ENCODE results near the gene PWP2.
"Not testable (repeated sequence)": the region's sequence is repeated elsewhere in the genome, so short reads cannot be mapped to it uniquely, and the experiment has no call there.

The PWP2 gene

DNA sequence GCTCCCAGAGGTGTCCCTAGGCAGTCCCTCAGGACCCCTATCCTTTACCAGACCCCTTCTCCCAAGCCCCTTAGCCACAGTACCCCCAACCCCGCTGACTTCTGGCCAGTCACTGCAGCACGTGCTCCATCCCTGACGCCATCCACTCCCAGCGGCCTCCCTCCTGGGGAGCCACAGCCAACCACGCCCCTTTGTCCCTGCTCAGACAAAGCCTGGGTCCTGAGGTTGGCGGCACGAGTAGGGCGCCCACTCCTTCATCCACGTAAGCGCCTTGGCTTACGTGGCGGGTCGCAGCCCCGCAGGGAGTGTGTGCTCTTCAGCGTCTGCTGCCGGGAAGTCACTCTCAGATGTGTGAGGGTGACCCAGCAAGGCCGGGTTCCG lies 33.3 kb downstream of the PWP2 start:
- not testable (repeated sequence) for H3K27me3 Mint-ChIP-seq, H3K4me3 Mint-ChIP-seq, H3K27ac Mint-ChIP-seq, H3K4me1 Mint-ChIP-seq, H3K36me3 Mint-ChIP-seq, H3K9me3 Mint-ChIP-seq, ATAC-seq

DNA sequence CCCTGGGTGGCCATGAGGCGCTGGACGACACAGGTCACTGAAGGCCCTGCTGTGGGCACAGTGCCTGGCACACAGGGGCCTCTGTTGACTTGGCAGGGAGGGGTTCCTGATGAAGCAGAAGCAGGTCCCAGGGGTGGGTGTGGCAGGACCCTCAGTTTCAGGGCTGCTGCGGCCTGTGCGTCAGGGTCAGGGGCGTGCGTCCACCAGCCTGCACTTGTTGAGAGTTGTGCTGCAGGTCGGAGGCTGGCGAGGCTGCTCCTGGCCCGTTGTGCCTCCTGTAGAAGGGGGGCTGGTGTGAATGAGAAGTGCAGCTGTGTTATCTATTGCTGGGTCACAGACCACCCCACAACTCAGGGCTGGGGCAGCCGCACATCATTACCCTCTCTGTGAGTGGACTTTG lies 35.3 kb downstream of the PWP2 start:
- ATAC-seq, H3K4me1 Mint-ChIP-seq, H3K36me3 Mint-ChIP-seq, H3K27ac Mint-ChIP-seq, H3K4me3 Mint-ChIP-seq, H3K27me3 Mint-ChIP-seq, H3K9me3 Mint-ChIP-seq: not testable (repeated sequence)

DNA sequence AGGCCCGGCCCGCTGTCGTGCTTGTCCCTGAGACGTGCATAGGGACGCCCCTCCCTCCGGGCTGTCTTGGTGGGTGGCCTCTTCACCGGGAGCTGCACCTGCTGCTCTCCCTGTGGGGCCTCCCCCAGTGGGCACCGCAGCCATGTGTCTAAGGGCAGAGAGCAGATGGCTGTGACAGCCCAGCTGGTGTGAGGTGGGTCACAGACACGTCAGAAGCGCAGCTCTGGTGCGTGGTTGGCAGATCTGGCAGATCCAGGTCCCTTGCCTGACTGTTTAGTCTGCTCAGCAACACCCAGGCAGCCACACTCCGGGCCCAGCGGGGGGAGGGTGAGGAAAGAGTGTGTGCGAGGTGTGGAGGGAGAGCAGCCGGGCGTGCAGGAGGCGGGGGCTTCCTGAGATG lies 36.2 kb downstream of the PWP2 start:
- not testable (repeated sequence) for H3K27ac Mint-ChIP-seq, H3K27me3 Mint-ChIP-seq, H3K4me1 Mint-ChIP-seq, H3K4me3 Mint-ChIP-seq, H3K36me3 Mint-ChIP-seq, H3K9me3 Mint-ChIP-seq
- peak; percentile 79 for ATAC-seq

DNA sequence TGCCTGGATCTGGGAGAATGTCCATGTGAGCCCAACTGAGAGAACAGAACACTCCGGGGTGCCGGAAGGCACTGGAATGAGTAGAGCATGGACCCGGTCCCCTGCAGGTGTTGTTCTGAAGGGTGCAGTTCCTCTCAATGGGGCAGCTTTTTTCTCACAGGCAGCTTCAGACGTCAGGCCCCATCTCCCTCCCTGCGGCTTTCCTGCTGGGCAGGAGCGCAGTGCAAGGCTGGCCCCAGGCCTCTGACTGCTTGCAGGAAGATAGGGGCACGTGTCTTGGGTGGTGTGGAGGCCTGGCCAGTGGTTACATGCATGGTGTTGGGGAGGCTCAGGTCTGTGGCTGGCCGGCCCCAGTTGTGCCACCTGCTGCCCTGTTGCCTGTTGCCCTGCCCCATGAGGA lies 36.8 kb downstream of the PWP2 start:
- not testable (repeated sequence) for H3K27ac Mint-ChIP-seq, H3K27me3 Mint-ChIP-seq, H3K9me3 Mint-ChIP-seq, H3K4me3 Mint-ChIP-seq, H3K36me3 Mint-ChIP-seq, H3K4me1 Mint-ChIP-seq
- peak; percentile 52 for ATAC-seq

DNA sequence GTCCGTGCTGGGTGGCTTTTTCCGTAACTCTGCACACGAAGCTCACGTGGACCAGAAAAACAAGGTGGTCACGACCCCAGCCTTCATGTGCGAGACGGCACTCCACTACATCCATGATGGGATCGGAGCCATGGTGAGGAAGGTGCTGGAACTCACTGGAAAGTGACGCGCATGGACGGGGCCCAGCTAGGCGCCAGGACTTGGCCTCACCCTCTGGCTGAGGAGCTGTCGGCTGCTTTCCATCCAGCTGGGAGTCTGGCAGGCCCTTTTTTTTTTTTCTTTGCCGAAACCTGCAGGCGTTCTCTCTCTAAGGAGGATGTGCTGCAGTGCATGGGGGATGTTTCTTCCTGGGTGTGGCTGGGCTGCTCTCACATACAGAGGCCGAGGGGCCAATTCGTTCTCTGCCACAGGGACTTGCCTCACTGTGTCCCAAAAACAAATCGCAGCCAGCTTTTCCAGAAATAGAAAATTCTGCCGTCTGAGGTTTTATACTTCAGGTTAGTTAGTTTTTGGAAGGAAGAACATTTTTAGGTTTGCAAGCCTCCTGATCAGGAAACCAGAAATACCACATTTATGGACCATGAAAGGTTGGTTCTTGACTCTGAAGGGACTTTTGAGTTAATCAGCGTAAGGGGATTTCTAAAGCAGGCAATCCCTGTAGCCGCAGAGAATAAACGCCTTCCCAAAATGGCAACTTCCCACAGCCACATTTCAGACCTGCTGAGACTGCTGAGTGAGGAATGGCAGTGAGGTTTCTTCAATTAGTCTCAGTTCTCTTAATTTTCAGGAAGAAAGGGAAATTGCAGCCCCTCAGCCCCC lies 37.8 kb downstream of the PWP2 start:
- not testable (repeated sequence) for H3K9me3 Mint-ChIP-seq

DNA sequence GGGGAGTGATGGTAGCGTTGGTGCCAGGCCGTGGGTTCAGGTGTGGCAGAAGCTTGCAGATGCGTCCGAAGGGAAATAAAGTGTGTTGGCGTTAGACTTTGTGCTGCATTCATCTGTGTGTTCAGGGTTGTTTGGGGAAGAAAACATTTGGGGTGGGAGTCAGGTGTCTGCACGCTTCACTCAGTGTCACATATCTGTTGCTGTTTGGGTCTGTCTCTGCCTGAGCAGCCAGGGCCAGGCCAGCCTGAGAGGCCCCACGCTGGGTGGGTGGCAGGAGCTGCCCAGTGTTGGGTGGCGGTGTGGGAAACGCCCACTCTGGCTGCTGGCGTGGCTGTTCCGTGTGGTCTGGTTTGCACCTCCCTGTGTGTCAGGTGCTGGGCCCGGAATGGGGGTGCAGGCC lies 38.4 kb downstream of the PWP2 start:
- ATAC-seq = peak; percentile 64
- H3K27me3 Mint-ChIP-seq, H3K4me3 Mint-ChIP-seq, H3K27ac Mint-ChIP-seq, H3K36me3 Mint-ChIP-seq, H3K4me1 Mint-ChIP-seq, H3K9me3 Mint-ChIP-seq: not testable (repeated sequence)

More for the DNA sequence above, 37.8 kb downstream of the PWP2 start:
- not testable (repeated sequence) for H3K4me1 Mint-ChIP-seq, H3K36me3 Mint-ChIP-seq, H3K27ac Mint-ChIP-seq, H3K4me3 Mint-ChIP-seq, H3K27me3 Mint-ChIP-seq
- peak; percentile 68 for ATAC-seq

DNA sequence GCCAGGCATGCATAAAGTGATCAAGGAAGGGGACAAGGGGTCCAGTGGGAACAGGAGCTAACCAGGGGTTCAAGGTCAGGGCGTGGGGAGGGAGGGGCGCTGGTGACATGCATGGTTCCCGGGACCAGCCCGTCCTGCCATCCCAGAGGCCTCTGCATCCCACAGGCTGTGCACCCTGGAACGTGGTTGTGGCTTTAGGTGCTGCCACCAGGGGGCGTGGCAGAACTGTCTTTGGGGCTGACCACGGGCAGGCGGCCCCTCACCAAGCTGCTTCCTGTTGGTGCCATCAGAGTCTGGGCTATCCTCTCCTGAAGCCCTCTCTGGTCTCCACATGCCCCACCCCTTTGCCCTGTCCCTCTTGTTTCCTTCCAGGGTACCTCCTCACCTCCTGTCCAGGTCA lies 39.9 kb downstream of the PWP2 start:
- not testable (repeated sequence) for ATAC-seq, H3K36me3 Mint-ChIP-seq, H3K9me3 Mint-ChIP-seq, H3K4me1 Mint-ChIP-seq, H3K4me3 Mint-ChIP-seq, H3K27ac Mint-ChIP-seq, H3K27me3 Mint-ChIP-seq

DNA sequence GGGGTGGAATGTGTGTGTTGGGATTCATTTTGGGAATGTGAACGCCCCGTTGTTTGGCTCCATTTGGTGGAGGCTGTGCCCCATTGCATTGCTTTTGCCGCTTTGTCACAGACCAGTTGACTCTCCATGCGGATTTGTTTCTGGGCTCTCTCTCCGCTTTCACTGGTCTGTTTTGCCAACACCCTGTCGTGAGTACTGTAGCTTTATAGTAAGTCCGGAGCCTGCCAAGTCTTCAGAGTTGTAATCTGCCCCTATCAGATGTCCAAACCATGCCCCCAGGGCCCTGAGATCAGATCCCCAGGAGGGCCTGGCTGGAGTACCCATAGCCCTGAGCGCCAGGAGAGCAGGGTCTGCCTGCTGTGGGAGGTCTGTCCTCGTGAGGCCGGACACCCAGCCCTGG lies 43.1 kb downstream of the PWP2 start:
- not testable (repeated sequence) for H3K4me1 Mint-ChIP-seq, H3K4me3 Mint-ChIP-seq, H3K27me3 Mint-ChIP-seq, H3K36me3 Mint-ChIP-seq, H3K27ac Mint-ChIP-seq, H3K9me3 Mint-ChIP-seq, ATAC-seq

DNA sequence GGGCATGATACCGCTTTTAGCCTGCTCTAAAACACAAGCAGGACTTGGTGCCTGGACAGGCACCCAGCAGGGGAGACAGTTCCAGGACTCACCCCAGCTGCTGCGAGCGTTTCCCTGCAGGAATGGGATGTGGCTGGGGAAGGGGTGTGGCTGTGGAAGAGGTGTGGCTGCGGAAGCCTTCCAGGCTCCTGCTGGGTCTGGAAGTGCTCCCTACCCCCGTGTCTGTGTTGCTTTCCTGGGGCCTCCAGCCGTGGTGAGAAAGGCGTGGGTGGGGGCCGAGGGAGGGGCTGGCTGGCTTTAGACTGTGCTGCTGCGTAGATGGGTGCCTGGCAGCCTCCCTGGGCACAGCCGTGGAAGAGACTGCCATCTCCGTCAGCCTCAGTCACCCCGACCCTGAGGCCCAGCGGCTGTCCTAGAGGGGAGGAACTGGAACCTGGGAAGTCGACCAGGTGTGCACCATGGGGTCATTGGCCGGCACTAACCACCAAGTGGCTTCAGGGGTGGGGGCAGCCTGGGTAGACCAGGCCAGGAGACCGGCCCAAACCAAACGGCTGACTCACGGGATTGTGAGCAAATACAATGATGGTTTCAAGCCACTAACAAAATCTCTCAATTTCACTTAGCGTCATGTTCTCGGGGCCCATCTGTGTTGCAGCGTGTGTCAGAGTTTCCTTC lies 46.2 kb downstream of the PWP2 start:
- peak; percentile 1 for ATAC-seq
- H3K4me1 Mint-ChIP-seq, H3K27ac Mint-ChIP-seq, H3K9me3 Mint-ChIP-seq, H3K4me3 Mint-ChIP-seq, H3K27me3 Mint-ChIP-seq, H3K36me3 Mint-ChIP-seq: not testable (repeated sequence)

DNA sequence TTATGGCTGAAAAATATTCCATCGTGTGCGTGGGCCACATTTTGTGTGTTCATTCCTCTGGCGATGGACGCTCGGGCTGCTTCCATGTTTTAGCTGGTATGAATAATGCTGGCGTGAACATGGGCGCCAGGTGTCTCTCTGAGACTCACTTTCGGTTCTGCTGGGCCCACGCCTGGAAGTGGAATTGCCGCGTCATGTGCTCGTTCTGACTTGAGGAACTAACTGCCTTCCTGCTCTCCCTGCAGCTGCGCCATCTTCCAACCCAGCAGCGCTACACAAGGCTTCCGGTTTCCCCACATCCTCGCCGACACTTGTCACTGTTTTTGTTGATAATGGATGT lies 46.7 kb downstream of the PWP2 start:
- not testable (repeated sequence) for H3K4me1 Mint-ChIP-seq, H3K36me3 Mint-ChIP-seq, H3K9me3 Mint-ChIP-seq, H3K27me3 Mint-ChIP-seq, H3K4me3 Mint-ChIP-seq, H3K27ac Mint-ChIP-seq
- ATAC-seq = peak; percentile 52

DNA sequence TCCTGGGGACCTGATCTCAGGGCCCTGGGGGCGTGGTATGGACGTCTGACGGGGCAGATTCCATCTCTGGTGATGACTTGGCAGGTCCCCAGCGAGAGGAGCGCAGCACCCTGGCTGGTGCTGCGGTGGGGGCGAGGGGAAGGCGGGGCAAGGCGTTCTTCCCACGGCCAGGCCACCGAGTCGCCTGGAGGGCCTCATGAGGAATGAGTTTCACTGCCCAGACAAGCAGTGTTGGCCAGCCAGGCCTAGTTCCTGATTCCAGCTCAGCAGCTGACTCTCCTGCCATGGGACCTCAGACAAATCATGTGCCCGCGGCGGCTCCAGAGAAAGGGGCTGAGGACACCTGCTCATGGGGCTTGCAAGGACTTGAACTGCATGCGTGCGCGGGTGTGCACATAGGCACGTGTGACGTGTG lies 47.6 kb downstream of the PWP2 start:
- H3K27ac Mint-ChIP-seq, H3K4me3 Mint-ChIP-seq, H3K36me3 Mint-ChIP-seq, H3K4me1 Mint-ChIP-seq, H3K9me3 Mint-ChIP-seq, H3K27me3 Mint-ChIP-seq: not testable (repeated sequence)
- peak; percentile 54 for ATAC-seq

DNA sequence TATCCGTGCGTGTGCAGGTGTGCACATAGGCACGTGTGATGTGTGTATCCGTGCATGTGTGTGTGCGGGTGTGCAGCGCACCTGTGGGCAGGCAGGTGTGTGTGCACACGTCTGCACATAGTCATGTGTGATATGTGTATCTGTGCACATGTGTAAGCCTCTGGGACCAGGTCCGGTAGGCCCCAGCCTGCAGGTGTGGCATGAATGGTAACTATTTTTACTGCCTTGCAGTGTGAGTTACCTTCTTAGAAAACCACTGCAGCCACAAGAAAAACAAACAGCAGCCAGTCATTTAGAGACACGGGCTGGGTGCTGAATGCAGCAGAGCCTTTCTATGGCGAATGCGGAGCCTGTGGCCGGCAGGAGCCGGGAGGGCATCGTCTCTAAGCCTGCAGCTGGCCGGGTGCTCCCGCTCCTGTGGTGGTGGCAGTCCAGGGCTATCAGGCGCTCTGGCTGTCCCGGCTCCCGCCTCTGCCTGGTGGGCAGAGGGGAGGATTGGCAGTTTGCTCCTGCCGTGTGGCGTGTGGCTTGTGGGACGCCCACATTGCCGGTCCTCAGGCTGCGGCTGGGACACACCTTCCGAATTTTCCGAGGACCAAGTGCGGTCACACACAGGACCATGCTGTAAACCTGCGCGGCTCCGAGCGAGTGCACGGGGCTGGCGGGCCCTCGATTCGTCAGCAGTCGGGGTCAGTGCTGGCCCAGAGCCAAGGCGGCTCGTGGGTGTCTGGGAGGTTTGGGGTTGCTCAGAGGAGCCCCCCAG lies 48.2 kb downstream of the PWP2 start:
- H3K27me3 Mint-ChIP-seq, H3K4me1 Mint-ChIP-seq, H3K36me3 Mint-ChIP-seq, H3K27ac Mint-ChIP-seq, H3K9me3 Mint-ChIP-seq, H3K4me3 Mint-ChIP-seq: not testable (repeated sequence)
- ATAC-seq = peak; percentile 80

DNA sequence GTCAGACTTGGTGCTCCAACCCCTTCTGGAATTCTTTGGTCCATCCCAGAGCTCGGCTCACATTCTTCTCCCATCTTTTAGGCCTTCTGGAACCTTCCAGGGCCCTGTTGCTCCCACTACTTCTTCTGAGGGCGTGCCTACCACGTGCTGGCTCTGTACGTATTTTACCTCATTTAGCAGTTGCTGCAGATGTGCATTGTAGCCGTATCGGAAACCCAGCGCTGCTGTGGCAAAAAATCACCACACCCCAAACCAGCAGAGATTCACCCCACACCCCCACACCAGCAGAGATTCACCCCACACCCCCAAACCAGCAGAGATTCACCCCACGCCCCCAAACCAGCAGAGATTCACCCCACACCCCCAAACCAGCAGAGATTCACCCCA lies 48.8 kb downstream of the PWP2 start:
- not testable (repeated sequence) for H3K9me3 Mint-ChIP-seq, H3K27me3 Mint-ChIP-seq, H3K4me1 Mint-ChIP-seq, ATAC-seq, H3K36me3 Mint-ChIP-seq, H3K27ac Mint-ChIP-seq, H3K4me3 Mint-ChIP-seq

DNA sequence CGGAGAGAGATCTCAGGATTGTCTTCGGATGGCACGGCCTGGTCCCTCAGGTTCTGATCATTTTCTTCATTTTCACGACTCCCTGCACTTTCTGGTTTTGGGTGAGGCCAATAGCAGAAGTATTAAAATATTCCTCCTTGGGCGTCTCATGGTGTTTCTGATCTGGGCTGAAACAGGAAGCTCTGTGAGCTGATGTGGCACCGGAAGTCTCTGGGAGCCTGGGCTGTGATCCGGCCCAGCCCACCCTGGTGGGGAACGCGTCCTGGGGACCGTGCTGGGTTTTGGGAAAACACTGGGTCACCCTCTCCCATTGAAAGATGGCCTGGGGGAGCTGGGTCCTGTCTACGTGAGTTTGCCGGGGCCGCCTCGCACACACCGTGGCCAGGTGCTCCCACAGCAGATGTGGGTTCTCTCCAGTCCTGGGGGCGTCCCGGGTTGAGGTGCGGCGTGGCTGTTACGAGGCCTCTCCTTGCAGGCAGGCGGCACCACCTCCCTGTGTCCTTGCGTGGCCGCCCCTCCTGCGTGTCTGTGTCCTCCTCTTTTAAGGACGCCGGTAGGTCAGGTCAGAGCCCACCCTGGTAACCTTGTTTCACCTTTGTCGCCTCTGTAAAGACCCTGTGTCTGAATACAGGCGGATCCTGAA lies 50.4 kb downstream of the PWP2 start:
- H3K27me3 Mint-ChIP-seq, H3K4me3 Mint-ChIP-seq, H3K4me1 Mint-ChIP-seq, ATAC-seq, H3K36me3 Mint-ChIP-seq, H3K9me3 Mint-ChIP-seq: not testable (repeated sequence)
- H3K27ac Mint-ChIP-seq = peak overlapping the region; percentile 42

DNA sequence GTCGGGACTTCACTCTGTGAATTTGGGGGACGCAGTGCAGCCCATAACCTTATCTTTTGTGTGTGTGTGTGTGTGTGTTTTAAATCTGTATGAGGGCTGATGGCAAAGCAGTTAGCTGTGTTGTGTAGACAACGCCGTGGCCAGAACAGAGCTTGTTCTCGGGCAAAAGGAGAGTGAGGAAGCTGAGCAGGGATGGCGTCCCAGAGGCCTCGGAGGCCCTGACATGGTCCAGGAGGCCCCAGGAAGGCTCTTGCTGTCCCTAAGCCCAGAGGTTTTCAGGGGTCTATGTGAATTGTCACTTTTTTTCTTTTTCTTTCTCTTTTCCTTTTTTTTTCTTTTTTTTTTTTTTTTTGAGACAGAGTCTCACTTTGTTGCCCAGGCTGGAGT lies 50.9 kb downstream of the PWP2 start:
- ATAC-seq, H3K27me3 Mint-ChIP-seq, H3K4me3 Mint-ChIP-seq, H3K9me3 Mint-ChIP-seq, H3K27ac Mint-ChIP-seq, H3K36me3 Mint-ChIP-seq, H3K4me1 Mint-ChIP-seq: not testable (repeated sequence)
